ENCODE results near the gene GKN2. TPM values are rescaled to one million over a fixed set of nuclear protein-coding genes. Genes with fewer than 3 reads are reported as not detected.

GKN2 gene
- total RNA-seq, 1 experiment from 2014 or later = not detected

GRCh38 chr2:68969736-68970490 lies 17.2 kb upstream of the GKN2 start:
- Histone ChIP-seq H3K4me1 (ENCODE audit: insufficient read depth, low read length, poor library complexity, severe bottlenecking) (no peaks in the 10 kb centered on the region), H3K9me3 (ENCODE audit: low read depth, low read length, poor library complexity, severe bottlenecking) (no peaks in the 10 kb centered on the region), H3K27ac (ENCODE audit: low read depth, low read length, poor library complexity, severe bottlenecking) (no peak overlapping the region), H3K27me3 (replicated peaks; ENCODE audit: insufficient read depth, low read depth, low read length, poor library complexity) (no peaks in the 10 kb centered on the region), H3K4me3 (ENCODE audit: low read depth, low read length, poor library complexity, severe bottlenecking) (no peak overlapping the region), H3K36me3 (ENCODE audit: insufficient read depth, low read length, poor library complexity, severe bottlenecking) (no peaks in the 10 kb centered on the region)
- CTCF ChIA-PET = no interaction called here
- BruUV-seq (replicated peaks) = no TSS peak
- no peak for TF ChIP-seq CTCF (conservative IDR thresholded peaks at IDR 0.05; ENCODE audit: low read depth, low read length)
- no peak for TF ChIP-seq EZH2 (IDR thresholded peaks at IDR 0.05; ENCODE audit: borderline replicate concordance, low read depth, low read length, poor library complexity, severe bottlenecking)
- intact Hi-C loops (cut with micrococcal nuclease; ENCODE audit: unreplicated experiment) = no loop called here
- no peak for DNase-seq (ENCODE audit: low spot score)
- POLR2A ChIA-PET (ENCODE audit: low non-redundant PET) = no interaction called here

GRCh38 chr2:68968221-68968620 lies 15.5 kb upstream of the GKN2 start:
- Histone ChIP-seq H3K27ac (ENCODE audit: low read depth, low read length, poor library complexity, severe bottlenecking) (no peak overlapping the region), H3K9me3 (ENCODE audit: low read depth, low read length, poor library complexity, severe bottlenecking) (no peaks in the 10 kb centered on the region), H3K36me3 (ENCODE audit: insufficient read depth, low read length, poor library complexity, severe bottlenecking) (no peaks in the 10 kb centered on the region), H3K27me3 (replicated peaks; ENCODE audit: insufficient read depth, low read depth, low read length, poor library complexity) (no peaks in the 10 kb centered on the region), H3K4me1 (ENCODE audit: insufficient read depth, low read length, poor library complexity, severe bottlenecking) (no peaks in the 10 kb centered on the region), H3K4me3 (ENCODE audit: low read depth, low read length, poor library complexity, severe bottlenecking) (no peak overlapping the region)
- TF ChIP-seq CTCF (conservative IDR thresholded peaks at IDR 0.05; ENCODE audit: low read depth, low read length) (no peak), EZH2 (IDR thresholded peaks at IDR 0.05; ENCODE audit: borderline replicate concordance, low read depth, low read length, poor library complexity, severe bottlenecking) (no peak)
- intact Hi-C loops (cut with micrococcal nuclease; ENCODE audit: unreplicated experiment) = no loop called here
- ChIA-PET POLR2A (ENCODE audit: low non-redundant PET) (interaction anchor here (0.6 kb wide), 1 partner anchor 20 kb away, joined by 3 read pairs; no protein-coding TSS in a partner anchor), CTCF (no interaction called here)
- BruUV-seq (replicated peaks) = no TSS peak
- peak; percentile 33 for DNase-seq (ENCODE audit: low spot score)

GRCh38 chr2:68964282-68964681 lies 11.6 kb upstream of the GKN2 start:
- H3K27ac ChIP-seq (ENCODE audit: low read depth, low read length, poor library complexity, severe bottlenecking) = no peak overlapping the region
- no peaks in the 10 kb centered on the region for H3K9me3 ChIP-seq (ENCODE audit: low read depth, low read length, poor library complexity, severe bottlenecking)
- H3K27me3 ChIP-seq (replicated peaks; ENCODE audit: insufficient read depth, low read depth, low read length, poor library complexity) = no peaks in the 10 kb centered on the region
- no peaks in the 10 kb centered on the region for H3K4me1 ChIP-seq (ENCODE audit: insufficient read depth, low read length, poor library complexity, severe bottlenecking)
- H3K36me3 ChIP-seq (ENCODE audit: insufficient read depth, low read length, poor library complexity, severe bottlenecking) = no peaks in the 10 kb centered on the region
- no peak for TF ChIP-seq EZH2 (IDR thresholded peaks at IDR 0.05; ENCODE audit: borderline replicate concordance, low read depth, low read length, poor library complexity, severe bottlenecking)
- no peak for TF ChIP-seq CTCF (conservative IDR thresholded peaks at IDR 0.05; ENCODE audit: low read depth, low read length)
- ChIA-PET CTCF (no interaction called here), POLR2A (ENCODE audit: low non-redundant PET) (no interaction called here)
- no TSS peak for BruUV-seq (replicated peaks)
- no peak for DNase-seq (ENCODE audit: low spot score)
- no peak overlapping the region for H3K4me3 ChIP-seq (ENCODE audit: low read depth, low read length, poor library complexity, severe bottlenecking)
- intact Hi-C loops (cut with micrococcal nuclease; ENCODE audit: unreplicated experiment) = no loop called here
